A549 (cell line): Measurements from ENCODE around the gene CSE1L.

ENCODE experiments used
- CBX8 ChIP-seq: fragments of 200-600 bp; sonication (generic); IDR thresholded peaks from 2 replicates; pipeline ENCODE4 v1.6.1; 2016
- CTCF ChIP-seq: fragments of >200 bp; sonication (Bioruptor Twin); formaldehyde crosslinking; IDR thresholded peaks from 3 replicates; pipeline ENCODE4 v1.5.1; 2016
- FOSL2 ChIP-seq, 2 experiments: fragments of 450-650 bp in 1 of 2; fragments of >200 bp in 1 of 2; sonication (Bioruptor Twin) in 1 of 2; formaldehyde crosslinking; IDR thresholded peaks; 2 replicates each; pipeline versions ENCODE4 v1.5.0 to v1.6.1; 2016 to 2020; ENCODE audit warnings: mild to moderate bottlenecking in 1 of 2, moderate library complexity in 1 of 2
- MYC ChIP-seq: IDR thresholded peaks from 2 replicates; pipeline ENCODE4 v1.6.1; 2012; ENCODE audit warnings: mild to moderate bottlenecking, inconsistent platforms, low read length, improper control_type of control experiment, borderline replicate concordance
- POLR2A ChIP-seq: IDR thresholded peaks from 2 replicates; pipeline ENCODE4 v1.6.1; 2012; ENCODE audit warnings: mild to moderate bottlenecking, low read length
- ZC3H11A ChIP-seq: fragments of 450-650 bp; IDR thresholded peaks from 2 replicates; pipeline ENCODE4 v1.6.1; 2014; ENCODE audit warnings: antibody characterized with exemption, mild to moderate bottlenecking
- TF ChIP-seq, protein P1 (sequence below): fragments of 450-650 bp; IDR thresholded peaks from 2 replicates; pipeline ENCODE4 v1.6.1; 2014; ENCODE audit warnings: antibody characterized with exemption

DNA sequence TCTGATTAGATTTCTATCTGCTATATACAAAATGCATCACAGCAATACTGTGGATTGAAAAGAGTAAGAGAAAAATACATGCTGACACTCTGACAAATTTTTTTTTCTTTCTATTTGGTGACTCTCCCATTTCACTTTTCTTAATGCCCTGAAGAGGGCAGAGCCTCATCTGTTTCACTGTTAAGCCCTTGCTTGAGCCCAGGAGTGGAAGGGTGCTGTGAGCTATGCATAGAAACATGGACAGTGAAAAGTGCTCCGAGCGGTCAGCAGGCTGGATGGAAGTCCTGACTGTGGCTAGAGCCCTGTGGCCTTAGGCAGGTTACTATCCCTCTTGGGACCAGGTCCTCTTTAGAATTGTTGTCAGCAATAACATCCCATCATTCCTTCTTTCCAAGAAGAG is 17.4 kb upstream of the CSE1L start:
- TF ChIP-seq FOSL2 (IDR thresholded peaks at IDR 0.05), result no peak
- TF ChIP-seq FOSL2 (CRISPR knock-in tag; IDR thresholded peaks at IDR 0.05), result no peak
- no peak for TF ChIP-seq ZC3H11A
- TF ChIP-seq MYC, result no peak
- TF ChIP-seq CBX8, result no peak
- TF ChIP-seq, protein P1, sequence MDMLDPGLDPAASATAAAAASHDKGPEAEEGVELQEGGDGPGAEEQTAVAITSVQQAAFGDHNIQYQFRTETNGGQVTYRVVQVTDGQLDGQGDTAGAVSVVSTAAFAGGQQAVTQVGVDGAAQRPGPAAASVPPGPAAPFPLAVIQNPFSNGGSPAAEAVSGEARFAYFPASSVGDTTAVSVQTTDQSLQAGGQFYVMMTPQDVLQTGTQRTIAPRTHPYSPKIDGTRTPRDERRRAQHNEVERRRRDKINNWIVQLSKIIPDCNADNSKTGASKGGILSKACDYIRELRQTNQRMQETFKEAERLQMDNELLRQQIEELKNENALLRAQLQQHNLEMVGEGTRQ, result no peak
- peak; percentile 37 for TF ChIP-seq CTCF
- no peak for TF ChIP-seq POLR2A
